ENCODE data around the gene CPSF3.

DNA sequence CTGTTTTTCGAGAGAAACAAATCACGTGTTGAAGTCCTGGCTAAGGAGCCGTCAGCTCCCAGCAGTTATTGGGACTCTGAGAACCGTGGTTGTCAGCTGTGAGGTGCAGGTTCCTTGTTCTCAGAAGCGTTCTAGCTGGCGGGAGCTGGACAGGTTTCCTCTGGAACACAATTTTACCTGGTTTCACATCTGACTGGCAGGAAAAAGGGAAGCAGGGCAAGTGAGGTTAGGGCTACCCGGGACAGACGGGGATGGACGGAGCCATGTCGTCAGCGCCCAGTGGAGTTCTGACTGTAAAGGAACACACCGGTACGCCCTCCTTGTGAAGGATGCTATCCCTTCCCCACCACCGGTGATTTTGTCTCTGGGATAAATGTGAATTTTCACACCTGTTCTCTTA is 26.3 kb upstream of the CPSF3 start:
- TF ChIP-seq, protein P1, sequence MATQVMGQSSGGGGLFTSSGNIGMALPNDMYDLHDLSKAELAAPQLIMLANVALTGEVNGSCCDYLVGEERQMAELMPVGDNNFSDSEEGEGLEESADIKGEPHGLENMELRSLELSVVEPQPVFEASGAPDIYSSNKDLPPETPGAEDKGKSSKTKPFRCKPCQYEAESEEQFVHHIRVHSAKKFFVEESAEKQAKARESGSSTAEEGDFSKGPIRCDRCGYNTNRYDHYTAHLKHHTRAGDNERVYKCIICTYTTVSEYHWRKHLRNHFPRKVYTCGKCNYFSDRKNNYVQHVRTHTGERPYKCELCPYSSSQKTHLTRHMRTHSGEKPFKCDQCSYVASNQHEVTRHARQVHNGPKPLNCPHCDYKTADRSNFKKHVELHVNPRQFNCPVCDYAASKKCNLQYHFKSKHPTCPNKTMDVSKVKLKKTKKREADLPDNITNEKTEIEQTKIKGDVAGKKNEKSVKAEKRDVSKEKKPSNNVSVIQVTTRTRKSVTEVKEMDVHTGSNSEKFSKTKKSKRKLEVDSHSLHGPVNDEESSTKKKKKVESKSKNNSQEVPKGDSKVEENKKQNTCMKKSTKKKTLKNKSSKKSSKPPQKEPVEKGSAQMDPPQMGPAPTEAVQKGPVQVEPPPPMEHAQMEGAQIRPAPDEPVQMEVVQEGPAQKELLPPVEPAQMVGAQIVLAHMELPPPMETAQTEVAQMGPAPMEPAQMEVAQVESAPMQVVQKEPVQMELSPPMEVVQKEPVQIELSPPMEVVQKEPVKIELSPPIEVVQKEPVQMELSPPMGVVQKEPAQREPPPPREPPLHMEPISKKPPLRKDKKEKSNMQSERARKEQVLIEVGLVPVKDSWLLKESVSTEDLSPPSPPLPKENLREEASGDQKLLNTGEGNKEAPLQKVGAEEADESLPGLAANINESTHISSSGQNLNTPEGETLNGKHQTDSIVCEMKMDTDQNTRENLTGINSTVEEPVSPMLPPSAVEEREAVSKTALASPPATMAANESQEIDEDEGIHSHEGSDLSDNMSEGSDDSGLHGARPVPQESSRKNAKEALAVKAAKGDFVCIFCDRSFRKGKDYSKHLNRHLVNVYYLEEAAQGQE (IDR thresholded peaks at IDR 0.05) = no peak
- TF ChIP-seq, protein P2, sequence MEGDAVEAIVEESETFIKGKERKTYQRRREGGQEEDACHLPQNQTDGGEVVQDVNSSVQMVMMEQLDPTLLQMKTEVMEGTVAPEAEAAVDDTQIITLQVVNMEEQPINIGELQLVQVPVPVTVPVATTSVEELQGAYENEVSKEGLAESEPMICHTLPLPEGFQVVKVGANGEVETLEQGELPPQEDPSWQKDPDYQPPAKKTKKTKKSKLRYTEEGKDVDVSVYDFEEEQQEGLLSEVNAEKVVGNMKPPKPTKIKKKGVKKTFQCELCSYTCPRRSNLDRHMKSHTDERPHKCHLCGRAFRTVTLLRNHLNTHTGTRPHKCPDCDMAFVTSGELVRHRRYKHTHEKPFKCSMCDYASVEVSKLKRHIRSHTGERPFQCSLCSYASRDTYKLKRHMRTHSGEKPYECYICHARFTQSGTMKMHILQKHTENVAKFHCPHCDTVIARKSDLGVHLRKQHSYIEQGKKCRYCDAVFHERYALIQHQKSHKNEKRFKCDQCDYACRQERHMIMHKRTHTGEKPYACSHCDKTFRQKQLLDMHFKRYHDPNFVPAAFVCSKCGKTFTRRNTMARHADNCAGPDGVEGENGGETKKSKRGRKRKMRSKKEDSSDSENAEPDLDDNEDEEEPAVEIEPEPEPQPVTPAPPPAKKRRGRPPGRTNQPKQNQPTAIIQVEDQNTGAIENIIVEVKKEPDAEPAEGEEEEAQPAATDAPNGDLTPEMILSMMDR (IDR thresholded peaks at IDR 0.05) = no peak
- no peak for TF ChIP-seq EP300 (IDR thresholded peaks at IDR 0.05)

Data from A549 (cell line).